Right ventricle myocardium superior (tissue), 1 donor: ENCODE measurements around the gene CASP7. TPM values are rescaled to one million over a fixed set of nuclear protein-coding genes. Genes with fewer than 3 reads are reported as not detected.

Source experiments
- ATAC-seq: fragments of 200-7000 bp; cut with Tn5 transposase; one replicate; pipeline ENCODE4 v1.9.1; 2020; ENCODE audit warnings: mild to moderate bottlenecking; ENCODE audit not compliant: poor library complexity
- DNase-seq: peaks from one replicate; pipeline ENCODE4 v3.0.0-alpha.2; 2020
- intact Hi-C: fragments of 100-400 bp; cut with DNase I; formaldehyde crosslinking; loops from one replicate; pipeline ENCODE4 v1.11.2; 2022
- total RNA-seq: library from RNA; stranded (reverse); fragmentation: NEBNext Ultra II Directional; extraction: Animal tissue kit (Norgen Biotek cat#: 25700); gene quantifications from one replicate; pipeline ENCODE4 v1.2.1, GENCODE V29; 2021
- donor health status: DM: no; HTN: yes; CAD: no; lungs with severe emphysema.

The CASP7 gene
- total RNA-seq, 1 donor from 2014 or later, result 12.9 TPM

- no peak for DNase-seq
- ATAC-seq, result peak; percentile 64
- intact Hi-C loops, result no loop called here
These were observed 15.8 kb upstream of the CASP7 start, which contains the start of gene NRAP for GRCh38 chr10:113663908-113664307. Gene NRAP (minus strand): TSS chr10:113664041. CDS start chr10:113663882, 159 bp downstream.

GRCh38 chr10:113665352-113665751, 14.4 kb upstream of the CASP7 start:
- DNase-seq (no peak), ATAC-seq (no peak)
- intact Hi-C loops, result no loop called here

- DNase-seq (no peak), ATAC-seq (no peak)
- intact Hi-C loops, result no loop called here
These were observed 13.8 kb upstream of the CASP7 start for GRCh38 chr10:113665806-113666354.

GRCh38 chr10:113666682-113667252, 12.9 kb upstream of the CASP7 start:
- ATAC-seq (no peak), DNase-seq (no peak)
- intact Hi-C loops, result no loop called here

DNA sequence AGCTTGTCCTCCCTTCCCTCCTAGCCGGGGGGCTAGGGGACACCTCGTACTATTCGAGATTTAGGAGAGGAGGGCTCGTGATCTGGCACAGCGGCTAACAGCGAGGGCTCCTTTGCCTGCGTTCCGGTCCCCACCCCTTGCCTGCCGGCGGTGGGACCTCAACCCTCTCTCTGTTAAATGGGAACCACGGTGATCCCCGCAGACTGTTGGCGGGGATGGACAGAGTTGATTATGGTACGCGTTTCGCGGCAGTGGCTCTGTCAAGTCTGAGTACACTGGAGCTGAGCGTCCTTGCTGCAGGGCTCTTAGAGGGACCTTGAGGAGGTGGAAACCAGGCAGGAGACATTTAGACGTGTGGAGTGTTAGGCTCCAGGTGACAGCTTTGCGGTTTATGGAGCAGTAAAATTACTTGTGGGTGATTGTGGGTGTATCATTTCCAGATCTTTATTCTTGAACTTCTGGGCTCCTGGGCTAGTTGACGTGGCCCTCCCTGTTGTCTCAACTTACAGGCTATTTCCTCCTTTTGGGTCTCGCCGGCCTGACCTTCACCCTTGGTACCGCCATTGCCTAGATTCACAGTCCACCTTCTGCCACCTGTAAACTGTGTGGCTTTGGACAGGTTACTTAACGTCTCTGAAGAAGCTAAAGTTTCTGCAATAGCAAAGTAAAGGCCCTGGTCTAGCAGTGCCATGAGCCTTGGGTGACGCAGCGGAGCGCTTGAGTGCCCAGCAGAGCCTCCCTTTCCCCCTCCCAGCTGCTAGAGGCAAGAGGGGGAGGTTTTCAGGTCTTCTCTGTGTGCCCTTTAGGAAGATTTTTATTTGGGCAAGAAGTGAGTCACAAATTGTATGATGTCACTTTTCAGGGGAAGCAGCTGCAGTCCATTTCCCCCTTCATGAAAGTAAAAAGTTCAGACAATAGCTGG, 739 bp downstream of the CASP7 start:
- ATAC-seq (peak; percentile 50), DNase-seq (peak; percentile 55)
- intact Hi-C loops, result no loop called here

DNA sequence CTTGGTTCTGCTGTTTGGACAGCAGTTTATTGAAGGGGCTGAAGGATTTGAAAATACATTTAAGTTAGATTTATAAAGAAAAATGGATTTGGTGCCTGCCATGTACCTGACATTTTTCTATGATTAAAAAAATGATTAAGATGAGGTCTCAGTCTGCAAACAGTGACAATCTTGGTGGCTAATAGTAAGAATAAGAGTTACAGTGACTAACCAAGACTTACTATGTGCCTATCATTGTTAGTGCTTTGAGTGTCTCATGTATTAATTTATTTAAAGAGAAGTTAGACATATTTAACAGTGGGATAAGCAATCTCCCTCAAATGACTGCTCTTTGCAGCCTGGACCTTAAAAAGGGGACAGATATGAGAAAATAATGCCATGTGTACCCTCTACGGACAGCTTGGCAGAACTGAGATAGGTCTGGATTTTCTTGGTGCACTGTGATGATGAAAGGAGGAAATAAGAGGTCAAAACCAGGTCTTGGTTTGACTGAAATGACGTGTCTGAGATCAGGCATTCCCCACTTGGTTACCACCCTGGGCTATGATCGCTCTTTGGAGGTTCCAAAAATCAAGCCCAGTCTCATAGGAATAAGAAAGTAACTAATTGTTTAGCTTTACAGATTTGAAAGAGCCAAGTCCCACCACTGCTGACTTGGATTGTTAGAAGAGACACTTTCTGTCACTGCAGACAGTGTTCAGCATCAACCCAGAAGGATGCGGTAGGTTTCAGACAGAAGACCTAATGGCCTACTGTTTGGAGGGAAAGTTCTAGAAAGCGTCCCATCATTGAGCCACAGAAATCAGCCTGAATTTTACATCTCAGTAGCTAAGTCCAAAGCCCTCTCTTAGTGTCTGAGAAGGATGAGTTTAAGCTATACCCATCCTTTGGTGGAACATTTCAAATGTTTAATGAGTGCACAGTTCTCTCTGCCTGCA, 2.1 kb downstream of the CASP7 start:
- DNase-seq (no peak), ATAC-seq (no peak)
- intact Hi-C loops, result no loop called here

- intact Hi-C loops, result no loop called here
- ATAC-seq (no peak), DNase-seq (no peak)
These were observed 3.6 kb downstream of the CASP7 start for GRCh38 chr10:113683300-113683699.

DNA sequence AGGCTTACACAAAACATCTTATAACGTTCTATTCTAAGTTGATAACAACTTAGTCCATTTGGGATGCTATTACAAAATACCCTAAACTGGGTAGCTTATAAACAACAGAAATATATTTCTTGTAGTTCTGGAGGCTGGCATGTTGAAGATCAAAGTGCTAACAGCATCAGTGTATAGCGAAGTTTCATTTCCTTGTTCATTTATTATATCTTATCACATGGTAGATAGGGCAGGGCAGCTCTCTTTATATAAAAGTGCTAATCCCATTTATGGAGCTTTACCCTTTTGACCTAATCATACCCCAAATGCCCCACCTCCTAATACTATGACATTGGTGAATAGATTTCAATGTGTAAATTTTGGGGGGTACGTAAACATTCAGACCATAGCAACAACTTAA, 6.3 kb downstream of the CASP7 start:
- no peak for ATAC-seq
- intact Hi-C loops, result no loop called here
- DNase-seq, result no peak

- intact Hi-C loops, result no loop called here
- DNase-seq, result no peak
- ATAC-seq, result no peak
These were observed 7.3 kb downstream of the CASP7 start for GRCh38 chr10:113687037-113687436.

DNA sequence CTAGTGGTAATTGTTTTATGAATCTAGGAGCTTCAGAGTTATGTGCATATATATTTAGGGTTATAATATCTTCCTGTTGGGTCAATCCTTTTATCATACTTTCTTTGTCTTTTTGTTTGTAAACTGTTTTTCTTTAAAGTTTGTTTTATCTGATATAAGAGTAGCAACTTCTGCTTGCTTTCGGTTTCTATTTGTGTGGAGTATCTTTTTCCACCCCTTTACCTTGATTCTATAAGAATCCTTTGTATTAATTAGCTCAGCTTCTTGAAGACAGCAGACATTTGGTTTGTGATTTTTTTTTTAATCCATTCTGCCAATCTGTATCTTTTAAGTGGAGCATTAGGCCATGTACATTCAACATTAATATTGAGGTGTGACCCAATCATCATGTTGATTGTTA, 9.3 kb downstream of the CASP7 start:
- intact Hi-C loops, result no loop called here
- ATAC-seq, result no peak
- DNase-seq, result no peak

DNA sequence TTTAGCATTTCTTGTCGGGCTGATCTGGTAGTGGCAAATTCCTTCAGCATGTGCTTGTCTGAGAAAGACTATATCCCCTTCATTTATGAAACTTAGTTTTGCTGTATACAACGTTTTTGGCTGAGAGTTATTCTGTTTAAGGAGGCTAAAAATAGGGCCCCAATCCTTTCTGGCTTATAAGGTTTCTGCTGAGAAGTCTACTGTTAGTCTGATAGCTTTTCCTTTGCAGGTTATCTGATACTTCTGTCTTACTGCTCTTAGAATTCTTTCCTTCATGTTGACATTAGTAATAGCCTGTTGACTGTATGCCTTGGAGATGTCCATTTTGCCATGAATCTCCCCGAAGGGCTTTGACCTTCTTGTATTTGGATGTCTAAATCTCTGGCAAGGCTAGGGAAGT, 9.9 kb downstream of the CASP7 start:
- DNase-seq (no peak), ATAC-seq (no peak)
- intact Hi-C loops, result no loop called here

- DNase-seq, result no peak
- no peak for ATAC-seq
- intact Hi-C loops, result no loop called here
These were observed 11.0 kb downstream of the CASP7 start for GRCh38 chr10:113690749-113691148.

- ATAC-seq (no peak), DNase-seq (no peak)
- intact Hi-C loops, result no loop called here
These were observed 11.7 kb downstream of the CASP7 start for GRCh38 chr10:113691381-113691780.

GRCh38 chr10:113692271-113692670, 12.6 kb downstream of the CASP7 start:
- ATAC-seq (no peak), DNase-seq (no peak)
- intact Hi-C loops, result no loop called here

- intact Hi-C loops, result no loop called here
- ATAC-seq (no peak), DNase-seq (no peak)
These were observed 13.6 kb downstream of the CASP7 start for GRCh38 chr10:113693348-113693747.

- intact Hi-C loops, result no loop called here
- DNase-seq (no peak), ATAC-seq (no peak)
These were observed 16.0 kb downstream of the CASP7 start for GRCh38 chr10:113695691-113696090.

- ATAC-seq (peak; percentile 61), DNase-seq (no peak)
- intact Hi-C loops, result no loop called here
These were observed 17.9 kb downstream of the CASP7 start for GRCh38 chr10:113697595-113697994.

- intact Hi-C loops, result loop anchor here (5.0 kb wide), 1 partner anchor 398 kb away; no protein-coding TSS in a partner anchor
- peak; percentile 52 for ATAC-seq
- DNase-seq, result no peak
These were observed 25.1 kb downstream of the CASP7 start for GRCh38 chr10:113704637-113705343.
